HepG2 (cell line): ENCODE measurements around the gene ADGRG6. TPM values are rescaled to one million over a fixed set of nuclear protein-coding genes. Genes with fewer than 3 reads are reported as not detected.

Experiments
- CCDC6 ChIP-seq: sonication (generic); formaldehyde crosslinking; IDR thresholded peaks from 2 replicates; pipeline ENCODE4 v1.8.1; 2022; ENCODE audit warnings: mild to moderate bottlenecking, missing genetic modification reagents, moderate library complexity
- FOXA1 ChIP-seq, 2 experiments: fragments of 450-650 bp in 1 of 2; sonication (generic) in 1 of 2; formaldehyde crosslinking in 1 of 2; IDR thresholded peaks; 2 replicates each; pipeline versions ENCODE4 v1.4.0 to v1.6.1; 2016 to 2020; ENCODE audit warnings: missing genetic modification reagents in 1 of 2
- HCFC1 ChIP-seq: fragments of 150-350 bp; IDR thresholded peaks from 2 replicates; pipeline ENCODE4 v1.6.1; 2014; ENCODE audit warnings: low read depth, low read length
- HDAC1 ChIP-seq: sonication (generic); formaldehyde crosslinking; IDR thresholded peaks from 2 replicates; pipeline ENCODE4 v1.5.1; 2020; ENCODE audit warnings: mild to moderate bottlenecking, missing genetic modification reagents
- HNRNPL ChIP-seq: fragments of 200-400 bp; formaldehyde crosslinking; IDR thresholded peaks from 2 replicates; pipeline ENCODE4 v1.6.1; 2017; ENCODE audit warnings: mild to moderate bottlenecking, low read depth, low read length
- IRF1 ChIP-seq: sonication (generic); formaldehyde crosslinking; IDR thresholded peaks from 2 replicates; pipeline ENCODE4 v1.4.0; 2020; ENCODE audit warnings: low read depth, mild to moderate bottlenecking, missing genetic modification reagents
- KLF16 ChIP-seq, 2 experiments: sonication (generic) in 1 of 2; formaldehyde crosslinking in 1 of 2; IDR thresholded peaks; 2 replicates each; pipeline versions ENCODE4 v1.6.1 to v1.8.0; 2016 to 2023; ENCODE audit warnings: missing genetic modification reagents in 2 of 2, missing compliant biosample characterization in 1 of 2
- MAX ChIP-seq: IDR thresholded peaks from 2 replicates; pipeline ENCODE4 v1.6.1; 2012; ENCODE audit warnings: inconsistent platforms
- MEIS1 ChIP-seq: sonication (generic); formaldehyde crosslinking; IDR thresholded peaks from 2 replicates; pipeline ENCODE4 v1.9.0; 2021; ENCODE audit warnings: mild to moderate bottlenecking, missing genetic modification reagents, moderate library complexity, borderline replicate concordance
- NCOA2 ChIP-seq: sonication (generic); formaldehyde crosslinking; IDR thresholded peaks from 2 replicates; pipeline ENCODE4 v1.8.0; 2022; ENCODE audit warnings: inconsistent platforms
- NFATC3 ChIP-seq: sonication (generic); formaldehyde crosslinking; IDR thresholded peaks from 2 replicates; pipeline ENCODE4 v1.5.1; 2020; ENCODE audit warnings: mild to moderate bottlenecking, missing genetic modification reagents
- PITX1 ChIP-seq: sonication (generic); formaldehyde crosslinking; IDR thresholded peaks from 2 replicates; pipeline ENCODE4 v1.5.1; 2020; ENCODE audit warnings: mild to moderate bottlenecking, missing genetic modification reagents
- SAP130 ChIP-seq: IDR thresholded peaks from 2 replicates; pipeline ENCODE4 v1.6.1; 2016; ENCODE audit warnings: low read depth
- SETDB1 ChIP-seq: sonication (generic); formaldehyde crosslinking; IDR thresholded peaks from 2 replicates; pipeline ENCODE4 v1.5.1; 2020; ENCODE audit warnings: missing genetic modification reagents, mild to moderate bottlenecking, borderline replicate concordance
- THAP11 ChIP-seq: IDR thresholded peaks from 2 replicates; pipeline ENCODE4 v1.6.1; 2016; ENCODE audit warnings: missing biosample characterization, missing genetic modification reagents
- U2AF2 ChIP-seq: fragments of 200-400 bp; formaldehyde crosslinking; IDR thresholded peaks from 2 replicates; pipeline ENCODE4 v1.6.1; 2017; ENCODE audit warnings: low read depth, mild to moderate bottlenecking, low read length
- XRCC5 ChIP-seq: fragments of 200-400 bp; formaldehyde crosslinking; optimal IDR thresholded peaks from 2 replicates; pipeline ENCODE3; 2017; ENCODE audit warnings: mild to moderate bottlenecking, low read length
- ZBTB38 ChIP-seq: sonication (generic); formaldehyde crosslinking; IDR thresholded peaks from 2 replicates; pipeline ENCODE4 v1.5.1; 2020; ENCODE audit warnings: mild to moderate bottlenecking, missing genetic modification reagents
- ZNF20 ChIP-seq: sonication (generic); formaldehyde crosslinking; IDR thresholded peaks from 2 replicates; pipeline ENCODE4 v1.4.0; 2020; ENCODE audit warnings: mild to moderate bottlenecking, moderate library complexity, missing genetic modification reagents
- ZNF256 ChIP-seq: sonication (generic); formaldehyde crosslinking; conservative IDR thresholded peaks from 2 replicates; pipeline ENCODE4 v1.4.0; 2020; ENCODE audit warnings: missing genetic modification reagents
- ZNF446 ChIP-seq: sonication (generic); formaldehyde crosslinking; IDR thresholded peaks from 2 replicates; pipeline ENCODE4 v1.5.0; 2020; ENCODE audit warnings: mild to moderate bottlenecking, missing genetic modification reagents
- ZNF614 ChIP-seq: IDR thresholded peaks from 2 replicates; pipeline ENCODE4 v1.6.1; 2018; ENCODE audit warnings: missing biosample characterization, missing genetic modification reagents, inconsistent platforms, borderline replicate concordance
- ZNF749 ChIP-seq: sonication (generic); formaldehyde crosslinking; IDR thresholded peaks from 2 replicates; pipeline ENCODE4 v1.8.0; 2022; ENCODE audit warnings: mild to moderate bottlenecking, missing genetic modification reagents, moderate library complexity, borderline replicate concordance
- ZNF781 ChIP-seq: sonication (generic); formaldehyde crosslinking; IDR thresholded peaks from 2 replicates; pipeline ENCODE4 v1.5.1; 2020; ENCODE audit warnings: borderline replicate concordance, mild to moderate bottlenecking, missing genetic modification reagents; ENCODE audit errors: not compliant biosample characterization
- ZSCAN30 ChIP-seq: sonication (generic); formaldehyde crosslinking; IDR thresholded peaks from 2 replicates; pipeline ENCODE4 v1.5.0; 2020; ENCODE audit warnings: mild to moderate bottlenecking, missing genetic modification reagents
- polyA plus RNA-seq, 8 experiments: library from polyadenylated mRNA; depleted of rRNA in 3 of 8; stranded (reverse) in 7 of 8; unstranded in 1 of 8; fragments of >200 nt; fragmentation: Illumina TruSeq in 4 of 8; extraction: Trizol in 4 of 8; gene quantifications; 2 replicates each; pipeline versions ENCODE4 v1.2.1 to v1.2.3, GENCODE V29; 2011 to 2016; ENCODE audit warnings: low read depth in 4 of 8, missing spikeins in 1 of 8, mixed read lengths in 1 of 8; ENCODE audit not compliant: insufficient read depth in 1 of 8
- total RNA-seq, 5 experiments: library from RNA; depleted of rRNA; stranded (reverse); fragments of >200 nt; fragmentation: Illumina TruSeq; extraction: Trizol; gene quantifications; 2 replicates each; pipeline ENCODE4 v1.2.3, GENCODE V29; 2016; ENCODE audit warnings: low read depth in 1 of 5
- TF ChIP-seq, protein P1 (sequence below): sonication (generic); formaldehyde crosslinking; IDR thresholded peaks from 2 replicates; pipeline ENCODE4 v1.5.1; 2020; ENCODE audit warnings: mild to moderate bottlenecking, missing genetic modification reagents, borderline replicate concordance

ADGRG6 gene
- total and polyA plus RNA-seq, 2 of the 13 experiments (the other 11 are each of a cell fraction or from before 2014, with no cell fraction given) = 129 to 249 TPM

DNA sequence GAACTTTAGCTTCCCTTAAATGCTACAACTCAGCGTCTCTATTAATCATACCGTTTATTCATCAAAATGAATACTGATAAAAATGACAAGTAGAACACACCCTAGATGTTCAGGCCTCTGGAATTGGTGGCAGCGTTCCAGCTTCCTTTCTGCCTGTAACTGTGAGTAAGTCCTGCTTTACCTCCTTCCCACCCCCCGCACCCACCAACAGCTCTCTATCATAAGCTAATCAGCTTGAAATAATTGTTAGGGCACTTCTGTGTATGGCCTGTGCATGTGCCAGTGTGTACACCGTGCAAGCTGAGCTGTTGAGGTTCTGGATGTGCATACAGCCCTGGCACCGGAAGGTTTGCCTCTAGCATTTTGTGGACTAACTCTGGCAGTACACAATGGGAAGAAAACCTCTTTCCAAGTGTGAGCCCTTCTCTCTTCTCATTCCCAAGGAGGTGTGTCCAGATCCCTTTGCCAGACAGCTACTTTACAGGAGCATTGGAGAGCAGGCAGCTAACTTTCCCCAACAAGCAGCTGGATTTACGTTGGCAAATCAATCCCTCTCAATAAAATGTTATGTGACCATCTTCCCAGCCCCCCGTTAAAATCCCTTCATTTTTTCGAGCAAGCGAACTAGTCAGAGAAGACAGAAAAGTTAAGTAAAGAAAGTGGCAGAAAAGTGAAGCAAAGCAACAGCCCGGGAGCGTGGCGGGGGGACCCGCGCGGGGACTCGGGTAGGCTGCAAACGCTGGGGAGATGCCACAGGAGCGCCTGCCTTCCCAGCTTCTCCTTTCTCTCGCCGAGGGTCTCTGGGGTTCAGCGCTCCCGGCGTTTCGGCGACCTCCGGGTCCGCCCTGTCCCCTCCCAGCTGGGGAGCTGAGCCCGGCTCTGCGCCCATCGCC is 803 bp upstream of the ADGRG6 start (continued):
- TF ChIP-seq NFATC3 (CRISPR knock-in tag) (no peak), NCOA2 (CRISPR knock-in tag) (no peak; the same call in 1 of the 2 replicates), ZNF256 (CRISPR knock-in tag) (0 out of 2 replicates have a peak, but pooled peaks have one; percentile 45), ZNF781 (peak; percentile 70), SETDB1 (peak; percentile 46; the same call in 1 of the 2 replicates), CCDC6 (CRISPR knock-in tag) (0 out of 2 replicates have a peak, but pooled peaks have one; percentile 62), U2AF2 (0 out of 2 replicates have a peak, but pooled peaks have one; percentile 17), ZNF749 (CRISPR knock-in tag) (peak; percentile 78; the same call in 1 of the 2 replicates), ZNF20 (no peak), HCFC1 (no peak), FOXA1 (IDR thresholded peaks at IDR 0.05) (no peak), FOXA1 (CRISPR knock-in tag; IDR thresholded peaks at IDR 0.05) (peak; percentile 39; the same call in 1 of the 2 replicates), XRCC5 (peak; percentile 34), MEIS1 (CRISPR knock-in tag) (0 out of 2 replicates have a peak, but pooled peaks have one; percentile 41), THAP11 (CRISPR knock-in tag) (0 out of 2 replicates have a peak, but pooled peaks have one; percentile 11), IRF1 (CRISPR knock-in tag) (peak; percentile 11; the same call in 1 of the 2 replicates), ZBTB38 (CRISPR knock-in tag) (0 out of 2 replicates have a peak, but pooled peaks have one; percentile 45), ZNF614 (0 out of 2 replicates have a peak, but pooled peaks have one; percentile 15), PITX1 (0 out of 2 replicates have a peak, but pooled peaks have one; percentile 45), ZSCAN30 (CRISPR knock-in tag) (0 out of 2 replicates have a peak, but pooled peaks have one; percentile 2), HNRNPL (no peak), KLF16 (CRISPR knock-in tag; IDR thresholded peaks at IDR 0.05) (peak in 1 of 2 experiments; percentile 20; a peak in 1 of 4 replicates), HDAC1 (CRISPR knock-in tag) (peak; percentile 8; the same call in 1 of the 2 replicates), ZNF446 (CRISPR knock-in tag) (0 out of 2 replicates have a peak, but pooled peaks have one; percentile 8), SAP130 (CRISPR knock-in tag) (peak; percentile 14; the same call in 1 of the 2 replicates), MAX (peak; percentile 55)
- TF ChIP-seq, protein P1, sequence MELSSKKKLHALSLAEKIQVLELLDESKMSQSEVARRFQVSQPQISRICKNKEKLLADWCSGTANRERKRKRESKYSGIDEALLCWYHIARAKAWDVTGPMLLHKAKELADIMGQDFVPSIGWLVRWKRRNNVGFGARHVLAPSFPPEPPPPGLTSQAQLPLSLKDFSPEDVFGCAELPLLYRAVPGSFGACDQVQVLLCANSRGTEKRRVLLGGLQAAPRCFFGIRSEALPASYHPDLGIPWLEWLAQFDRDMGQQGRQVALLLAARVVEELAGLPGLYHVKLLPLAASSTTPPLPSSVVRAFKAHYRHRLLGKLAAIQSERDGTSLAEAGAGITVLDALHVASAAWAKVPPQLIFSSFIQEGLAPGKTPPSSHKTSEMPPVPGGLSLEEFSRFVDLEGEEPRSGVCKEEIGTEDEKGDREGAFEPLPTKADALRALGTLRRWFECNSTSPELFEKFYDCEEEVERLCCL (CRISPR knock-in tag) = peak; percentile 60; the same call in 1 of the 2 replicates
